Measurements from ENCODE around the gene MRPL27.

Gene MRPL27

DNA sequence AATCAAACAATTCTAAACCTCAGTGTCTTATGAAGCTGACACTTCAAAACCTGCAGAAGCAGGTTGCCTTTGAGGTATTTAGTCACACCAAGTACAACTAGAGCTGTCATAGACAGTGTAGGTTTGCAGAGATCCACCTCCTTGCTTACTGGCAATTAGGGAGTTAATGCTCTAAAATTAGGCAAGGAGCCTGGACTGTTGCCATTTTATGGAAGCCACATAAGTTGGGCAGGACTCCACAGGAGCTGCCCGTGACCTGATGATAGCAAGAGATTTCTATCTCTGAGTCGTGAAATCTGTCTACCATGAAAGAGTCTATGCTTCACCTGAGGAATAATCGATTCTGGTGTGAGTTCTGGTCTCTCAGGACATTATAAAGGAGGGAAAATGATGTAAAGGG is 8.9 kb upstream of the MRPL27 start:
- H3K9ac ChIP-seq (ENCODE audit: low read length): no peak overlapping the region
- no peaks in the 10 kb centered on the region for H3K4me1 ChIP-seq (ENCODE audit: control insufficient read depth, low read depth, low read length)
- H3K9me3 ChIP-seq (ENCODE audit: control insufficient read depth, low read depth, low read length): no peaks in the 10 kb centered on the region
- H3K27ac ChIP-seq (ENCODE audit: low read length): no peak overlapping the region
- H3K4me3 ChIP-seq (ENCODE audit: low read length): no peak overlapping the region
- H3K27me3 ChIP-seq (ENCODE audit: control insufficient read depth, insufficient read depth, low read length): no peaks in the 10 kb centered on the region
- peaks cover 77% of the 10 kb centered on the region for H3K36me3 ChIP-seq (ENCODE audit: control insufficient read depth, low read depth, low read length)

DNA sequence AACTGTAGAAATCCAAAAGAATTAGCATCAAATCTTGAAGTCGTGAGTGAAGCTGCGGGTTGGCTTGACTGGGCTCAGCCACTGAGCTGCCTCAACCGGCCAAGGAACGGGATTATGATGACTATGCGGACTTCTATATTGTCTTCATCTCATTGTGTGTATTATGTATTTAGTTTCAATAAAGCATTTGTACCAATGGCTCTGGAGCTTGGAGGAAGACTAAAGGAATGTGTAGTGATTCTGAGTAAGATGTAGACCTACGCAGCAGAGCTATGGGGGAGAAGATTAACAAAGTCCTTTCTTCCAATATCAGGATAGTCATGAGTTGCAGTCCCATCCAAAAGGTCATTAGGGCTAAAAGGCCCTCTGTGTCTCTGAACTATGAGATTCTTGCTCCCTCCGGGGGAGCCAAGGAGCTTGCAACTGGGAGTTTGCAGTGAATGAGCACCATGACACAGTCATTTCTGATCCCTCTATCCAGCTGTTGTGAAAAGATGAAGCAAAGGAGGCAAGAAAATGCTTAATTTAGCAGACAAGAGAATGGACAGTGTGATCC is 8.4 kb upstream of the MRPL27 start:
- no peaks in the 10 kb centered on the region for H3K27me3 ChIP-seq (ENCODE audit: control insufficient read depth, insufficient read depth, low read length)
- no peaks in the 10 kb centered on the region for H3K9me3 ChIP-seq (ENCODE audit: control insufficient read depth, low read depth, low read length)
- no peak overlapping the region for H3K9ac ChIP-seq (ENCODE audit: low read length)
- no peak overlapping the region for H3K4me3 ChIP-seq (ENCODE audit: low read length)
- no peak overlapping the region for H3K27ac ChIP-seq (ENCODE audit: low read length)
- no peaks in the 10 kb centered on the region for H3K4me1 ChIP-seq (ENCODE audit: control insufficient read depth, low read depth, low read length)
- peaks cover 71% of the 10 kb centered on the region for H3K36me3 ChIP-seq (ENCODE audit: control insufficient read depth, low read depth, low read length)

DNA sequence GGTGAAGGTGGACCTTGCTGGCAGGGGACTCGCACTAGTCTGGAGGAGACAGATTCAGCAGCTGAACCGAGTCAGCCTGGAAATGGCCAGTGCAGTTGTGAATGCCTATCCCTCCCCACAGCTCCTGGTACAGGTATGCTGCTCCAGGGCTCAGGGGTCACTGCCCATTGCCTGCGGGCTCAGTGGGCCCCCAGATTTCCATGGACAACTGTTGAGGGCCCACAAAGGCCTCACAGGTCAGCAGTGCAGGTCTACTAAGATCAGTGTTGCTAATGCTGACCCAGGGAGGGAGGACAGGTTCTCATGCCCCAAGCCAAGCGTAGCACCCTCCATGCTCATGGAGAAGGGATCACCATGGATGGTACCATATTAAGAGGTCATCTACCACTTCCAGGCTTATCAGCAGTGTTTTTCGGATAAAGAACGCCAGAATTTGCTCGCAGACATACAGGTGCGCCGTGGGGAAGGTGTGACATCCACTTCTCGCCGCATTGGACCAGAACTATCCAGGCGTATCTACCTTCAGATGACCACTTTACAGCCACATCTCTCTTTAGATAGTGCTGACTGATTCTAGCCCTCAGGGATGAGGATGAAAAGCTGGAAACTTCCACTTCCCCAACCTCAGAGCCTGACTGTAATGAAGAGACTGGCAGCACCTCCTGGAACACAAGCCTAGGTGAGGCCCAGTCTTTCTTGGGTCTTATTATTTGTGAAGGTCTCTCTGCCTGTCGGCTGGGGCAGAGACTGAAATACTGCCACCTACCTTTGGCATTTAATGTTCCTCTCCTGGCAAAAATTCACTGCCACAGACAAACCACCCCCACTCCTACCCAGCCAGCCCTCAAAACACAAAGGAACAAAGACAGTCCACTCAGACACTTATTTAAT is 7.6 kb upstream of the MRPL27 start:
- Histone ChIP-seq H3K27ac (ENCODE audit: low read length) (no peak overlapping the region), H3K27me3 (ENCODE audit: control insufficient read depth, insufficient read depth, low read length) (no peaks in the 10 kb centered on the region), H3K36me3 (ENCODE audit: control insufficient read depth, low read depth, low read length) (peaks cover 68% of the 10 kb centered on the region), H3K4me1 (ENCODE audit: control insufficient read depth, low read depth, low read length) (no peaks in the 10 kb centered on the region), H3K9me3 (ENCODE audit: control insufficient read depth, low read depth, low read length) (no peaks in the 10 kb centered on the region), H3K9ac (ENCODE audit: low read length) (no peak overlapping the region), H3K4me3 (ENCODE audit: low read length) (no peak overlapping the region)

DNA sequence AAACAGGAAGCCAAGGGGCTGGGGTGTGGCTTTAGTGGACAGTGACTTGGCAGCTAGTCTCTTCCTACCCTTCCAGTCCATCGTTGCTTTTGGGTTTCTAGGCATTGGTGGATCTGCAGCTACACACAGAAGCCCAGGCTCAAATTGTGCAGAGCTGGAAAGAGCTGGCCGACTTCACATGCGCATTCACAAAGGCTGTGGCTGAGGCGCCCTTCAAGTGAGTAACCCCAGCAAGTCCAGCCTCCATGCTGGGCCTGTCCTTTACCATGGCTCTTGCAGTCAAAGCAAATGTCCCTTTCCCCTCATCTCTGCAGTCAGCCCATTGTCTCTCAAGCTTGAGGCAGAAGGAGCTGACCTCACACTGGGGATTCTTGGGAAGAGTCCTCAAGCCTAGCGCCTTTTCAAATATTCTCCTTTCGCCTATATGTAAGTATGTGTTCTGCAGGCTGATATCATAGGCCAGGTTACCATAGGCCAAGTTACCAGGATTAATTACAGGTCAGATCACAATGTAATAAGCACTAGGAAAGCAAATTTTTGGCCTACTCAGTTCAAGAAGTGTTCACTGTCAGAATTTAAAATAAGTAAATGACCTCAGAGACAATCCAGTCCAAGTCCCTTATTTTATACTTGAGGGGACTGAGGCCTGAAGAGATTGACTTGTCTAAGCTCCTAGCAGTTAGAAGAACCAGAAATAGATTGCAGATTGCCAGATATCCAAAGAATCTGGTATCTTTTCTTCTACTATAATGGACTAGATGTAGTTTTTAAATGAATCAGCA is 6.6 kb upstream of the MRPL27 start:
- no peak overlapping the region for H3K9ac ChIP-seq (ENCODE audit: low read length)
- H3K4me3 ChIP-seq (ENCODE audit: low read length): no peak overlapping the region
- H3K9me3 ChIP-seq (ENCODE audit: control insufficient read depth, low read depth, low read length): no peaks in the 10 kb centered on the region
- H3K27ac ChIP-seq (ENCODE audit: low read length): no peak overlapping the region
- no peaks in the 10 kb centered on the region for H3K27me3 ChIP-seq (ENCODE audit: control insufficient read depth, insufficient read depth, low read length)
- no peaks in the 10 kb centered on the region for H3K4me1 ChIP-seq (ENCODE audit: control insufficient read depth, low read depth, low read length)
- peaks cover 58% of the 10 kb centered on the region for H3K36me3 ChIP-seq (ENCODE audit: control insufficient read depth, low read depth, low read length)

DNA sequence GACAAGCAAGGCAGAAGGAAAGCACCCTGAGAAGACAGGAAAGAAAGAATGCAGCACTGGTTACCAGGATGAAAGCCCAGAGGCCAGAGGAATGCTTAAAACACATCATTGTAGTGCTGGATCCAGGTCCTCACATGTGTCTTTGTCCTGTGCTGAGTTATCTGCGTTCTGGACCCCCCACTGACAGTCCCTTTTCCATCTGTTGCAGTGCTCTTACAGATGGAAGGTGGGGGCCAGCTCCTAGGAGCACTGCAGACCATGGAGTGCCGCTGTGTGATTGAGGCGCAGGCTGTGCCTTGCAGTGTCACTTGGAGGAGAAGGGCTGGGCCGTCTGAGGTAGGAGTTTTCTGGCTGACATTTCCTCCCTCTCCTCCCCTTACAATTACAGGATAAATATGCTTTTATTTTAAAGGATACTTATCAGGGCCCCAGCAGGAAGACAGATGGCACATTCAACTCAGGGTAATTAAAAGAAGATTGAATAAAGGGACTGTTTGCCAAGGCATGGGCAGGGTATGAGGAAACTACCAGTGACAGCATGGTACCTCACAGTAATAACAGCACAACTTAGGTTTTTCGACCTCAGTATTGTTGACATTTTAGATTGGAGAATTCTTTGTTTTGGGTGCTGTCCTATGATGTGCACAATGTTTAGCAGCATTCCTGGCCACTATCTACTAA is 3.0 kb upstream of the MRPL27 start:
- Histone ChIP-seq H3K27me3 (ENCODE audit: control insufficient read depth, insufficient read depth, low read length) (no peaks in the 10 kb centered on the region), H3K36me3 (ENCODE audit: control insufficient read depth, low read depth, low read length) (peaks cover 28% of the 10 kb centered on the region), H3K4me3 (ENCODE audit: low read length) (no peak overlapping the region), H3K4me1 (ENCODE audit: control insufficient read depth, low read depth, low read length) (peaks cover 4% of the 10 kb centered on the region), H3K9ac (ENCODE audit: low read length) (no peak overlapping the region), H3K9me3 (ENCODE audit: control insufficient read depth, low read depth, low read length) (no peaks in the 10 kb centered on the region), H3K27ac (ENCODE audit: low read length) (no peak overlapping the region)

DNA sequence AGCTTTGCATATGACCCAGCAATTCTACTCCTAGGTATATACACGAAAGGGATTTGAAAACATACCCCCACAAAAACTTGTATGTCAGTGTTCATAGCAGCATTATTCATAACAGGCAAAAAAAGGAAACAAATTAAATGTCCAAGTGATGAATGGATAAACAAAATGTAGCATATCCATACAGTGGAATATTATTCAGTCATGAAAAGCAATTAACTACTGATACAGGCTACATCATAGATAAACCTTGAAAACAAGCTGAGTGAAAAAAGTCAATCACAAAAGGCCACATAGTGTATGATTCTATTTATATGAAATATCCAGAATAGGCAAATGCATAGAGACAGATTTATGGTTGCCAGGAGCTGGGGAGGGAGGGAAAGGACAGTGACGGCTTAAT is 721 bp upstream of the MRPL27 start:
- Histone ChIP-seq H3K27me3 (ENCODE audit: control insufficient read depth, insufficient read depth, low read length) (no peaks in the 10 kb centered on the region), H3K27ac (ENCODE audit: low read length) (no peak overlapping the region), H3K9ac (ENCODE audit: low read length) (peak overlapping the region; percentile 96), H3K4me3 (ENCODE audit: low read length) (peak overlapping the region; percentile 99), H3K9me3 (ENCODE audit: control insufficient read depth, low read depth, low read length) (no peaks in the 10 kb centered on the region), H3K4me1 (ENCODE audit: control insufficient read depth, low read depth, low read length) (peaks cover 4% of the 10 kb centered on the region), H3K36me3 (ENCODE audit: control insufficient read depth, low read depth, low read length) (peaks cover 26% of the 10 kb centered on the region)

DNA sequence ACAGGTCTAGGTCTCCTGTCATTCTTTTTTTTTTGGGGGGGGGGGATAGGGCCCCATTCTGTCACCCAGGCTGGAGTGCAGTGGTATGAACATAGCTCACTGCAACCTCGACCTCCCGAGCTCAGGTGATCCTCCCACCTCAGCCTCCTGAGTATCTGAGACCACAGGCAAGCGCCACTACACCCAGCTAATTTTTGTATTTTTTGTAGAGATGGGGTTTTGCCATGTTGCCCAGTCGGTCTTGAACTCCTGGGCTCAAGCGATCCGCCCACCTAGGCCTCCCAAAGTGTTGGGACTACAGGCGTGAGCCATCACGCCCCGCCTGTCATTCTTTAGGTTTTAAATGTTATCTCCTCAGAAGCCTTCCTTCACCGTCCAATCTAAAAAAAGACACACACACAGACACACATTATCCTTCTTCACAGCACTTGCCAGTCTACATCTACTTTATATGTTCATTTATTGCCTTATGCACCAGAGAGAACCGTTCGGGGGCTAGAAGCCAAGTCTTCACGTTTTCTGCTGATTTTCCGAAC is 694 bp downstream of the MRPL27 start:
- Histone ChIP-seq H3K36me3 (ENCODE audit: control insufficient read depth, low read depth, low read length) (peaks cover 41% of the 10 kb centered on the region), H3K4me3 (ENCODE audit: low read length) (peak overlapping the region; percentile 99), H3K9ac (ENCODE audit: low read length) (peak overlapping the region; percentile 96), H3K4me1 (ENCODE audit: control insufficient read depth, low read depth, low read length) (peaks cover 4% of the 10 kb centered on the region), H3K27ac (ENCODE audit: low read length) (peak overlapping the region; percentile 96), H3K9me3 (ENCODE audit: control insufficient read depth, low read depth, low read length) (no peaks in the 10 kb centered on the region), H3K27me3 (ENCODE audit: control insufficient read depth, insufficient read depth, low read length) (no peaks in the 10 kb centered on the region)

DNA sequence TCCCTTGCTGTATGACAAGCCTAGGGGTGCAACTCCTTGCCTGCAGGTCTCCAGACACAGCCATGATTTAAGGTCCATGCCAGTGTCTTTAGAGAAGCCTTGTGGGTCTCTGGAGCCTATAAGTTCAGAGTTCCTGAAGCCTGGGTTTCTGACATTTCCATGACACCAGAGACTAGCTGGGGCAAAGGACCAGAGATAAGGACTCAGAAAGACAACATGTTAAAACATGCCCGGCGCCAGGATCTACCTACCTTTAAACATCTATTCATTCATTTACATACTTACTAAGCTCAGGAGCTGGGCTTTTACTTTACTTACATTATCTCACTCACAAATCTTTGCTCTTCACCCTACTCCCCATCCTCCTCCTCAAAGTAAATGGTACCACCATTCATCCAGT is 1.5 kb downstream of the MRPL27 start:
- no peak overlapping the region for H3K9ac ChIP-seq (ENCODE audit: low read length)
- H3K4me3 ChIP-seq (ENCODE audit: low read length): peak overlapping the region; percentile 99
- H3K9me3 ChIP-seq (ENCODE audit: control insufficient read depth, low read depth, low read length): no peaks in the 10 kb centered on the region
- peaks cover 47% of the 10 kb centered on the region for H3K36me3 ChIP-seq (ENCODE audit: control insufficient read depth, low read depth, low read length)
- no peaks in the 10 kb centered on the region for H3K27me3 ChIP-seq (ENCODE audit: control insufficient read depth, insufficient read depth, low read length)
- H3K27ac ChIP-seq (ENCODE audit: low read length): no peak overlapping the region
- H3K4me1 ChIP-seq (ENCODE audit: control insufficient read depth, low read depth, low read length): peaks cover 4% of the 10 kb centered on the region

DNA sequence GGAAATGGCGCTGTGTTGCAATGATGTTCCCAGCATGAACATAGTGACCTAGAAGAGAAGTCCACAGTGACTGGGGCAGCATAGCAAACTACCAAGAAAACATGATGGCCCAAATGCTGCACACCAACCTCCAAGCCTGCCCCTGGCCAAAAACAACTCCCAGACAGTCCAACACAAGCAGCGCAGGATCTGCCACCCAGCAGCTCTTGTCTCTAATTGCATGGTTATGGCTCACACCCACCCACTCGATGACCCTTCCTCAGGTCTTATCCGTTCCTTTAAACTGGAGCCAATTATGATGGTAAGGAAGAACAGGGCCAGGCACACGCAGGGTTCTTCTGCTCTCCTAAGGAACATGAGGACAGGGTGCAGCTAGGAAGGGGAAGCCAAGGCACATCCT is 2.9 kb downstream of the MRPL27 start:
- H3K36me3 ChIP-seq (ENCODE audit: control insufficient read depth, low read depth, low read length): peaks cover 43% of the 10 kb centered on the region
- no peaks in the 10 kb centered on the region for H3K9me3 ChIP-seq (ENCODE audit: control insufficient read depth, low read depth, low read length)
- no peak overlapping the region for H3K27ac ChIP-seq (ENCODE audit: low read length)
- H3K4me1 ChIP-seq (ENCODE audit: control insufficient read depth, low read depth, low read length): peaks cover 4% of the 10 kb centered on the region
- no peaks in the 10 kb centered on the region for H3K27me3 ChIP-seq (ENCODE audit: control insufficient read depth, insufficient read depth, low read length)
- H3K4me3 ChIP-seq (ENCODE audit: low read length): no peak overlapping the region
- no peak overlapping the region for H3K9ac ChIP-seq (ENCODE audit: low read length)

DNA sequence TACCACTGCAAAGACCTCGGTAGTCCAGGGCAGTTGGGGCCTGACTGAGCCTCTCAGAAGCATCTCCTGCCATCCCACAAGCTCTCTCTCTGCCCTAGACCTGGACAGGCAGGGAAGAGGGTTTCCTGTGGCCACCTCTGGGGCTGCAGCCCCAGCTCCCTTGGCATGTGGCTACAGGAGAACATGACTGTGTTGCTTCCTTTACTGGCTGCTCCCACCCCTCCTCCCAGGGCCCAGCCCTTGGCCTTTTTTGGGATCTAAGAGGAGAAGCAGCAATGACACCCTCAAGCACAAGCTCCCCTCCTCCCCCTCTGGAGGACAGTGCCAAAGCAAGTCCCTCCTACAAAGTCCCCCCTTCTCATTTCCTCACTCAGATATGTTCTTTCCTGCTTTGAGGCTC is 5.6 kb downstream of the MRPL27 start:
- Histone ChIP-seq H3K9me3 (ENCODE audit: control insufficient read depth, low read depth, low read length) (no peaks in the 10 kb centered on the region), H3K9ac (ENCODE audit: low read length) (no peak overlapping the region), H3K27ac (ENCODE audit: low read length) (no peak overlapping the region), H3K27me3 (ENCODE audit: control insufficient read depth, insufficient read depth, low read length) (no peaks in the 10 kb centered on the region), H3K4me3 (ENCODE audit: low read length) (no peak overlapping the region), H3K36me3 (ENCODE audit: control insufficient read depth, low read depth, low read length) (peaks cover 43% of the 10 kb centered on the region), H3K4me1 (ENCODE audit: control insufficient read depth, low read depth, low read length) (peaks cover 12% of the 10 kb centered on the region)

Data from iPS-18a (cell line).